GM21576 (cell line): ENCODE results near the gene BMI1.

ENCODE experiments used
- ATAC-seq: cut with Tn5 transposase; IDR thresholded peaks from one replicate; pipeline ENCODE4 v1.9.1; 2021; ENCODE audit warnings: mild to moderate bottlenecking, moderate library complexity; ENCODE audit not compliant: unreplicated experiment

BMI1 gene

GRCh38 chr10:22319547-22319979, 1.3 kb upstream of the BMI1 start:
- no peak for ATAC-seq

- no peak for ATAC-seq
Measured at GRCh38 chr10:22319980-22320558, 830 bp upstream of the BMI1 start.

- no peak for ATAC-seq
Measured at GRCh38 chr10:22321156-22321923, 441 bp downstream of the BMI1 start.

GRCh38 chr10:22321924-22322640, 1.2 kb downstream of the BMI1 start:
- no peak for ATAC-seq

GRCh38 chr10:22322641-22323160, 1.8 kb downstream of the BMI1 start:
- no peak for ATAC-seq

- ATAC-seq: no peak
Measured at GRCh38 chr10:22323538-22324305, 2.8 kb downstream of the BMI1 start.

GRCh38 chr10:22324413-22324812, 3.5 kb downstream of the BMI1 start:
- no peak for ATAC-seq

- ATAC-seq: no peak
Measured at GRCh38 chr10:22324893-22325271, 4.0 kb downstream of the BMI1 start.

GRCh38 chr10:22325272-22326144, 4.6 kb downstream of the BMI1 start:
- ATAC-seq: peak; percentile 40

GRCh38 chr10:22326145-22326702, 5.3 kb downstream of the BMI1 start:
- no peak for ATAC-seq

GRCh38 chr10:22329150-22329549, 8.3 kb downstream of the BMI1 start:
- no peak for ATAC-seq

- ATAC-seq: no peak
Measured at GRCh38 chr10:22332116-22332692, 11.3 kb downstream of the BMI1 start.

GRCh38 chr10:22333167-22333974, 12.5 kb downstream of the BMI1 start:
- ATAC-seq: no peak

GRCh38 chr10:22333975-22334282, 13.0 kb downstream of the BMI1 start:
- no peak for ATAC-seq

- no peak for ATAC-seq
Measured at GRCh38 chr10:22334414-22335172, 13.7 kb downstream of the BMI1 start.

GRCh38 chr10:22335173-22335933, 14.5 kb downstream of the BMI1 start:
- peak; percentile 42 for ATAC-seq

GRCh38 chr10:22338185-22338900, 17.4 kb downstream of the BMI1 start:
- ATAC-seq: no peak
